ENCODE results near the gene HIBCH. TPM values are rescaled to one million over a fixed set of nuclear protein-coding genes. Genes with fewer than 3 reads are reported as not detected.

Gene HIBCH
- total RNA-seq, 1 donor: 14.5 TPM

DNA sequence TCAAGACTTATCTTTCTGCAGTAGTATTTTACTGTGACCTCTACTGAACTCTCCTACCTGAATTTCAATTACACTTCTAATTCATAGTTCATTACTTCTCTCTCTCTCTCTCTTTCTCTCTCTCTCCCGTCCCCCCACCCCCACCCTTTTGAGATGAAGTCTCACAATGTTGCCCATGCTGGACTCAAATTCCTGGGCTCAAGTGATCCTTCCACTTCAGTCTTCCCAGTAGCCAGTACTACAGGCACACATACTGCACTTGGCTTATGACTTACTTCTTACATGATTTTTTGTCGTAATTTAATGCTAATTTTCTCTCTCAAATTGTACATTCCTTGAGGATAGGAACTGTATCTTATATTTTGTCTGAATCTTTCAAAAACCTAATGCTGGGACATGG lies 6.0 kb upstream of the HIBCH start:
- Histone ChIP-seq H2AFZ (ENCODE audit: low read length) (no peak overlapping the region), H3K27me3 (ENCODE audit: insufficient read depth, low read length) (peaks cover 6% of the 10 kb centered on the region), H3K4me3 (ENCODE audit: insufficient read depth, low read length) (no peak overlapping the region), H3K4me1 (ENCODE audit: insufficient read depth, low read length) (no peaks in the 10 kb centered on the region), H4K20me1 (ENCODE audit: insufficient read depth, low read length) (no peaks in the 10 kb centered on the region), H3K27ac (ENCODE audit: low read depth, low read length) (no peak overlapping the region), H3K79me2 (ENCODE audit: insufficient read depth, low read length) (no peaks in the 10 kb centered on the region), H3K4me2 (ENCODE audit: insufficient read depth, low read length) (no peak overlapping the region), H3K36me3 (ENCODE audit: insufficient read depth, low read length) (no peaks in the 10 kb centered on the region), H3K9me3 (ENCODE audit: low read depth, low read length) (no peaks in the 10 kb centered on the region)
- TF ChIP-seq, protein P1, sequence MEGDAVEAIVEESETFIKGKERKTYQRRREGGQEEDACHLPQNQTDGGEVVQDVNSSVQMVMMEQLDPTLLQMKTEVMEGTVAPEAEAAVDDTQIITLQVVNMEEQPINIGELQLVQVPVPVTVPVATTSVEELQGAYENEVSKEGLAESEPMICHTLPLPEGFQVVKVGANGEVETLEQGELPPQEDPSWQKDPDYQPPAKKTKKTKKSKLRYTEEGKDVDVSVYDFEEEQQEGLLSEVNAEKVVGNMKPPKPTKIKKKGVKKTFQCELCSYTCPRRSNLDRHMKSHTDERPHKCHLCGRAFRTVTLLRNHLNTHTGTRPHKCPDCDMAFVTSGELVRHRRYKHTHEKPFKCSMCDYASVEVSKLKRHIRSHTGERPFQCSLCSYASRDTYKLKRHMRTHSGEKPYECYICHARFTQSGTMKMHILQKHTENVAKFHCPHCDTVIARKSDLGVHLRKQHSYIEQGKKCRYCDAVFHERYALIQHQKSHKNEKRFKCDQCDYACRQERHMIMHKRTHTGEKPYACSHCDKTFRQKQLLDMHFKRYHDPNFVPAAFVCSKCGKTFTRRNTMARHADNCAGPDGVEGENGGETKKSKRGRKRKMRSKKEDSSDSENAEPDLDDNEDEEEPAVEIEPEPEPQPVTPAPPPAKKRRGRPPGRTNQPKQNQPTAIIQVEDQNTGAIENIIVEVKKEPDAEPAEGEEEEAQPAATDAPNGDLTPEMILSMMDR (IDR thresholded peaks at IDR 0.05; ENCODE audit: extremely low read depth, low read depth, low read length): no peak
- no peak for DNase-seq (ENCODE audit: insufficient read length, low spot score, missing footprints)

DNA sequence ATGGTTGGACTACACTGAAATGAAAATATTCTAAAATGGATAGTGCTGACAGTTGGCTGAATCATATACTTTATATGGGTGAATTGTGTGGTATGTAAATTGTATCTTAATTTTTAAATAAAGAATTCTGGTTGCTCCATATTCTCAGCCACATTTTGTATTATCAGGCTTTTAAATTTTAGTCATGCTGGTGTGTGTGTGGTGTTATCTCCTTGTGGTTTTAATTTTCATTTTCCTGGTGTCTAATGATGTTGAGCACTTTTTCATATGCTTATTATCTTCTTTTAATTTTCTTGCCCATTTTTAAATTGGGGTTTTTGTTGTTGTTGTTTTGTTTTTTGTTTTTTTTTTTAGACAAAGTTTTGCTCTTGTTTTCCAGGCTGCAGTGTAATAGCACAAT lies 3.8 kb upstream of the HIBCH start:
- no peak overlapping the region for H2AFZ ChIP-seq (ENCODE audit: low read length)
- no peaks in the 10 kb centered on the region for H4K20me1 ChIP-seq (ENCODE audit: insufficient read depth, low read length)
- no peak overlapping the region for H3K27ac ChIP-seq (ENCODE audit: low read depth, low read length)
- H3K27me3 ChIP-seq (ENCODE audit: insufficient read depth, low read length): peaks cover 6% of the 10 kb centered on the region
- no peaks in the 10 kb centered on the region for H3K9me3 ChIP-seq (ENCODE audit: low read depth, low read length)
- peaks cover 9% of the 10 kb centered on the region for H3K79me2 ChIP-seq (ENCODE audit: insufficient read depth, low read length)
- H3K4me2 ChIP-seq (ENCODE audit: insufficient read depth, low read length): no peak overlapping the region
- TF ChIP-seq, protein P1 (IDR thresholded peaks at IDR 0.05; ENCODE audit: extremely low read depth, low read depth, low read length): no peak
- no peak overlapping the region for H3K4me3 ChIP-seq (ENCODE audit: insufficient read depth, low read length)
- H3K4me1 ChIP-seq (ENCODE audit: insufficient read depth, low read length): peaks cover 5% of the 10 kb centered on the region
- DNase-seq (ENCODE audit: insufficient read length, low spot score, missing footprints): no peak
- H3K36me3 ChIP-seq (ENCODE audit: insufficient read depth, low read length): no peaks in the 10 kb centered on the region

DNA sequence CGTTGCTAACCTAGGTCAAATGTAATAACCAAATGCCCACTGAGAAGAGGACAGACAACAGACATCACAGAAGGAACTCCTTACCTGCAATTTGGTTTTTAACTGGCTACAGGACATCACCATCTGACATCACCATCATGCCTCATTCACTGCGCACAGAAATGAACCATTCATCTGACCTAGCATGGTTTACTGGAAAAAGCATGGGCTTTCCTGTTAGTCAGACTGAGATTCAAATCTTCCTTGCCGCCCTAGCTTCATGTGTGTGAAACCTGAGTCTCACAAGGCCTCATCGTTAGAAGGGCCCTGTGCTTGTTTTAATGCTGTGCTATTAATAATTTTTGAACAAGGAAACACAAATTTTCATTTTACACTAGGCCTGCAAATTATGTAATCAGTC lies 1.1 kb upstream of the HIBCH start:
- no peak for DNase-seq (ENCODE audit: insufficient read length, low spot score, missing footprints)
- H3K27me3 ChIP-seq (ENCODE audit: insufficient read depth, low read length): peaks cover 2% of the 10 kb centered on the region
- H3K9me3 ChIP-seq (ENCODE audit: low read depth, low read length): no peaks in the 10 kb centered on the region
- H3K4me3 ChIP-seq (ENCODE audit: insufficient read depth, low read length): no peak overlapping the region
- TF ChIP-seq, protein P1 (IDR thresholded peaks at IDR 0.05; ENCODE audit: extremely low read depth, low read depth, low read length): no peak
- no peak overlapping the region for H3K27ac ChIP-seq (ENCODE audit: low read depth, low read length)
- H3K4me1 ChIP-seq (ENCODE audit: insufficient read depth, low read length): peaks cover 14% of the 10 kb centered on the region
- peaks cover 22% of the 10 kb centered on the region for H3K79me2 ChIP-seq (ENCODE audit: insufficient read depth, low read length)
- H3K4me2 ChIP-seq (ENCODE audit: insufficient read depth, low read length): no peak overlapping the region
- no peaks in the 10 kb centered on the region for H4K20me1 ChIP-seq (ENCODE audit: insufficient read depth, low read length)
- H3K36me3 ChIP-seq (ENCODE audit: insufficient read depth, low read length): no peaks in the 10 kb centered on the region
- H2AFZ ChIP-seq (ENCODE audit: low read length): peak overlapping the region; percentile 91

DNA sequence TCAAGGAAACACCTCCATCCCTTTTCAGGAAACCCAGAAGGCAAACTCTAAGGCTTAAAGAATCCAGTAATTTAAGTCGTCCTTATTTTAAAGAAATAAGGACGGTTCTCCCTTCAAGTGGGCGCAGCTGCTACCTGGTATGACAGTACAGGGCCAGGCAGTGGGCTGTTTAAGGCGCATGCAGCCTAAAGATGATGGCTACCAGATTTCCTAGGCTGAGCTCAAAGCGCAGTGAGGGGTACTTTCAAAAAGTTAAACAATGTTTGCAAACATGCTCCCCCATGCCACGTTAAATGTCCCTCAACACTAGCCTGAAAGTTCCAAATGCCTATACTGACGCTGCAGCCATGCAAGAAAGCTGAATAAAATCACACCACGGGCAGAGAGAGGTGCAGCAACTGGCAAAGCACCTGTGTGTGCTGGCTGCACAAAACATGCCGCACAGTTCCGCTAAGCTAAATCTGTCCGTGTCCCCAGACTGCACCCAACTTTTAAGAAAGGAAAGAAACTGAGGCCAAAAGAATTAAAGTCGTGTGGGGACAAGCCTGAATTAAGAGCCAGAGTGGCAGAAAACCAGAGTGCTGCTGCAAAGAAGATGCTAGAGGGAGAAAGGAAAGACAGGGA lies 583 bp downstream of the HIBCH start:
- H3K36me3 ChIP-seq (ENCODE audit: insufficient read depth, low read length): no peaks in the 10 kb centered on the region
- DNase-seq (ENCODE audit: insufficient read length, low spot score, missing footprints): no peak

More for the DNA sequence above, 583 bp downstream of the HIBCH start:
- peaks cover 26% of the 10 kb centered on the region for H3K79me2 ChIP-seq (ENCODE audit: insufficient read depth, low read length)
- no peaks in the 10 kb centered on the region for H3K27me3 ChIP-seq (ENCODE audit: insufficient read depth, low read length)
- no peaks in the 10 kb centered on the region for H3K9me3 ChIP-seq (ENCODE audit: low read depth, low read length)
- peaks cover 22% of the 10 kb centered on the region for H3K4me1 ChIP-seq (ENCODE audit: insufficient read depth, low read length)
- H3K4me2 ChIP-seq (ENCODE audit: insufficient read depth, low read length): peak overlapping the region; percentile 99
- no peaks in the 10 kb centered on the region for H4K20me1 ChIP-seq (ENCODE audit: insufficient read depth, low read length)
- H3K4me3 ChIP-seq (ENCODE audit: insufficient read depth, low read length): peak overlapping the region; percentile 89
- peak overlapping the region; percentile 91 for H2AFZ ChIP-seq (ENCODE audit: low read length)
- TF ChIP-seq, protein P1 (IDR thresholded peaks at IDR 0.05; ENCODE audit: extremely low read depth, low read depth, low read length): no peak
- peak overlapping the region; percentile 59 for H3K27ac ChIP-seq (ENCODE audit: low read depth, low read length)

Measured in osteoblast (primary cell).